ENCODE data around the gene SPTB.
A peak's percentile ranks its signal among the peaks of the same experiment; 100 is the strongest.

DNA sequence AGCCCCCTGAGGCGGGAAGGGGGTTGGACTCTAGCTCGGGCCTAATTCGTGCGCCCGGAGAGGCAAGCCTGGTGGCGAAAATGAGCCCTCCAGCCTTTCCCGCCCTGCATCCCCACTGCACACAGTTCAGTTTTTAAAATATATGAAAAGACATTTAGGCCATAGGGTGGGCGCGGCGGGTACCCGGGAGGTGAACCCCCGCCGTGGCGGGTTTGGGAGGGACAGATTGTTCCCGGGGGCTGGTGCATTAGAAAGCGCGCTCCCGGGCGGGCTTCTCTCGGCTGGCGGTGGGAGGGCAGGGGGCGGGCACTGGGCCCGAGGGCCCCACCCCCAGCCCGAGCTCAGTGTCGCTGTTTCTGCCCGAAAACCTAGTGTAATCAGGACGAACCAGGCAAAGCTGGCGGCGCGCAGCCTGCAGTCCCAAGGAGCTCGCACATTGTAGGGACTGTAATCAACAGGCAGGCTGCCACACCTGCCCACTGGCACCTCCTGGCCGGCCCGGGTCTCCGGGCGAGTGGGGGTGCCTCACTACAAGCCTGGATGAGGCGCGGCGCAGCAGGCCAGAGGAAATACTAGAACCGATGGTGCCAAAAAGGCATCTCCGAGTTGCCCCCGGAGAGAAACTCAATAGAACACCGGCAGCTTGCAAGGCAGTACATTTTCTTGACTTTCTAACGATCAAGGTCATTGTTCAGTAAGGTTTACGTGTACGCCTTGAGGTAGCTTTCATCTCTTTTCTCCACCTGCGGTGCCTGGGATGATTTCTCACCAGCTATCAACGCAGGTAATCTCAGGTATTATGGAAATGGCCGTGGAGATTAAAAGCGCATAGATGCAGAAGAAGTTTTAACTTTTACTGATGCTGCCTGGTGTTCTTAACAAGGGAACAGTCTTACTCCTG, 764 bp upstream of the SPTB start:
- TF ChIP-seq, protein P1, sequence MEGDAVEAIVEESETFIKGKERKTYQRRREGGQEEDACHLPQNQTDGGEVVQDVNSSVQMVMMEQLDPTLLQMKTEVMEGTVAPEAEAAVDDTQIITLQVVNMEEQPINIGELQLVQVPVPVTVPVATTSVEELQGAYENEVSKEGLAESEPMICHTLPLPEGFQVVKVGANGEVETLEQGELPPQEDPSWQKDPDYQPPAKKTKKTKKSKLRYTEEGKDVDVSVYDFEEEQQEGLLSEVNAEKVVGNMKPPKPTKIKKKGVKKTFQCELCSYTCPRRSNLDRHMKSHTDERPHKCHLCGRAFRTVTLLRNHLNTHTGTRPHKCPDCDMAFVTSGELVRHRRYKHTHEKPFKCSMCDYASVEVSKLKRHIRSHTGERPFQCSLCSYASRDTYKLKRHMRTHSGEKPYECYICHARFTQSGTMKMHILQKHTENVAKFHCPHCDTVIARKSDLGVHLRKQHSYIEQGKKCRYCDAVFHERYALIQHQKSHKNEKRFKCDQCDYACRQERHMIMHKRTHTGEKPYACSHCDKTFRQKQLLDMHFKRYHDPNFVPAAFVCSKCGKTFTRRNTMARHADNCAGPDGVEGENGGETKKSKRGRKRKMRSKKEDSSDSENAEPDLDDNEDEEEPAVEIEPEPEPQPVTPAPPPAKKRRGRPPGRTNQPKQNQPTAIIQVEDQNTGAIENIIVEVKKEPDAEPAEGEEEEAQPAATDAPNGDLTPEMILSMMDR (IDR thresholded peaks at IDR 0.05 in 4 of 5, conservative IDR thresholded peaks at IDR 0.05 in 1 of 5) = peak in 1 of 5 experiments; percentile 29
- TF ChIP-seq POLR2A (IDR thresholded peaks at IDR 0.05) = no peak
